HepG2 (cell line): Measurements from ENCODE around the gene LYSMD3. TPM values are rescaled to one million over a fixed set of nuclear protein-coding genes. Genes with fewer than 3 reads are reported as not detected.

Experiments
- BHLHE40 ChIP-seq: IDR thresholded peaks from 2 replicates; pipeline ENCODE4 v1.6.1; 2011; ENCODE audit warnings: low read length, improper control_type of control experiment
- HOXD1 ChIP-seq: sonication (generic); formaldehyde crosslinking; IDR thresholded peaks from 2 replicates; pipeline ENCODE4 v1.5.0; 2020; ENCODE audit warnings: missing genetic modification reagents
- JUND ChIP-seq: sonication (generic); formaldehyde crosslinking; IDR thresholded peaks from 2 replicates; pipeline ENCODE4 v1.8.0; 2022; ENCODE audit warnings: mild to moderate bottlenecking, missing genetic modification reagents
- MXD4 ChIP-seq: IDR thresholded peaks from 2 replicates; pipeline ENCODE4 v1.6.1; 2016; ENCODE audit warnings: mild to moderate bottlenecking, missing biosample characterization, missing genetic modification reagents
- NCOR1 ChIP-seq: fragments of 200-600 bp; sonication (generic); IDR thresholded peaks from 2 replicates; pipeline ENCODE4 v1.7.0; 2017; ENCODE audit warnings: antibody characterized with exemption, low read length, borderline replicate concordance
- NFE2 ChIP-seq: sonication (generic); formaldehyde crosslinking; IDR thresholded peaks from 2 replicates; pipeline ENCODE4 v1.4.0; 2020; ENCODE audit warnings: missing genetic modification reagents
- RFX5 ChIP-seq: IDR thresholded peaks from 2 replicates; pipeline ENCODE4 v1.6.1; 2011; ENCODE audit warnings: low read depth, low read length, improper control_type of control experiment
- TARDBP ChIP-seq: sonication (generic); formaldehyde crosslinking; IDR thresholded peaks from 2 replicates; pipeline ENCODE4 v1.8.0; 2022; ENCODE audit warnings: mild to moderate bottlenecking, missing genetic modification reagents
- TCF7 ChIP-seq: sonication (generic); IDR thresholded peaks from 2 replicates; pipeline ENCODE4 v1.6.1; 2016; ENCODE audit warnings: antibody characterized with exemption, low read depth
- ZNF282 ChIP-seq: fragments of 450-650 bp; IDR thresholded peaks from 2 replicates; pipeline ENCODE4 v1.6.1; 2018; ENCODE audit not compliant: partially characterized antibody
- ZNF543 ChIP-seq: sonication (generic); formaldehyde crosslinking; IDR thresholded peaks from 2 replicates; pipeline ENCODE4 v1.4.0; 2020; ENCODE audit warnings: mild to moderate bottlenecking, missing genetic modification reagents
- ZNF562 ChIP-seq: sonication (generic); formaldehyde crosslinking; IDR thresholded peaks from 2 replicates; pipeline ENCODE4 v1.8.0; 2022; ENCODE audit warnings: missing genetic modification reagents, borderline replicate concordance
- ZNF788 ChIP-seq: sonication (generic); formaldehyde crosslinking; IDR thresholded peaks from 2 replicates; pipeline ENCODE4 v1.5.0; 2020; ENCODE audit warnings: mild to moderate bottlenecking, missing genetic modification reagents, borderline replicate concordance
- polyA plus RNA-seq, 8 experiments: library from polyadenylated mRNA; depleted of rRNA in 3 of 8; stranded (reverse) in 7 of 8; unstranded in 1 of 8; fragments of >200 nt; fragmentation: Illumina TruSeq in 4 of 8; extraction: Trizol in 4 of 8; gene quantifications; 2 replicates each; pipeline versions ENCODE4 v1.2.1 to v1.2.3, GENCODE V29; 2011 to 2016; ENCODE audit warnings: low read depth in 4 of 8, missing spikeins in 1 of 8, mixed read lengths in 1 of 8; ENCODE audit not compliant: insufficient read depth in 1 of 8
- total RNA-seq, 5 experiments: library from RNA; depleted of rRNA; stranded (reverse); fragments of >200 nt; fragmentation: Illumina TruSeq; extraction: Trizol; gene quantifications; 2 replicates each; pipeline ENCODE4 v1.2.3, GENCODE V29; 2016; ENCODE audit warnings: low read depth in 1 of 5
- TF ChIP-seq, protein P1 (sequence below): sonication (generic); formaldehyde crosslinking; IDR thresholded peaks from 2 replicates; pipeline ENCODE4 v1.4.0; 2020; ENCODE audit warnings: mild to moderate bottlenecking, missing genetic modification reagents
- TF ChIP-seq, protein P2 (sequence below), 2 experiments: fragments of 450-650 bp in 1 of 2; sonication (generic) in 1 of 2; formaldehyde crosslinking in 1 of 2; IDR thresholded peaks; 2 replicates each; pipeline versions ENCODE4 v1.6.1 to v1.8.0; 2016 to 2022; ENCODE audit warnings: antibody characterized with exemption in 1 of 2, mild to moderate bottlenecking in 1 of 2, missing genetic modification reagents in 1 of 2
- TF ChIP-seq, protein P3 (sequence below): IDR thresholded peaks from 2 replicates; pipeline ENCODE4 v1.6.1; 2016; ENCODE audit warnings: low read depth

LYSMD3 gene
- total and polyA plus RNA-seq, 2 of the 13 experiments (the other 11 are each of a cell fraction or from before 2014, with no cell fraction given): 9.1 to 13.8 TPM

DNA sequence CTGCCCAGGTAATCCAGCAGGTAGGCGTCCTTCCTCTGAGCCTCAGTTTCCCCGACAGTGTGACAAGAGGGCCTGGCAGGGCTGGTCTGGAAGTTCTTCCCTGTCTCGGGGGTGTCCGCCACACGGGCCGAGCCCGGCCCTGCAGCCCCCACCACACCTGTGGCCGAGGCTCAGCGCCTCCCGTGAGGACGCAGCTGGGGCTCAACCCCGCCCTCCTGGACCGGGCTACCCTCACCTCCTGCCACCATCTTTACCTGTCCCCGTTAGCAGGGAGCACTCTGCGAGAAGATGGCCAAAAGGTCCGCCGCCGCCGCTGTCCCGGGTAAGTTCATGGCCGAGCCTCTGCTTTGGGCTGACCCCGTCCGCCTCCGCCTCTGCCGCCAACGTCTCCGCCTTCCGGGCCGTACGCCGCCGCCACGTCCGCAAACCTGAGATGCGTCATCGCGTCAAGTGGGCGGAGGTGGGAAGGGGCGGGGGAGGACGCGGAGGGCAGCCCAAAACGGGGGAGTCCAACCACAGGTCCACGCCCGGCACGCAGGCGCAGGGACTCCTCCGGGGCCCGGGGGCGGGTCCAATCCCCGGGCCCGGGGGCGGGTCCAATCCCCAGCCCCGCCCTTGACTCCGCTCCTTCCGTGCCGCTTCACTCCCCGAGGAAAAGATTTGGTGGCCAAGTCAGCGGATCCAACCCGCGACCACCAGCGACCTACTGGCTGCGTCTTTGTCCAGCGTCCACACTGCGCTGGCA lies at the start of gene LYSMD3 (continued):
- no peak for TF ChIP-seq TCF7
- TF ChIP-seq, protein P1, sequence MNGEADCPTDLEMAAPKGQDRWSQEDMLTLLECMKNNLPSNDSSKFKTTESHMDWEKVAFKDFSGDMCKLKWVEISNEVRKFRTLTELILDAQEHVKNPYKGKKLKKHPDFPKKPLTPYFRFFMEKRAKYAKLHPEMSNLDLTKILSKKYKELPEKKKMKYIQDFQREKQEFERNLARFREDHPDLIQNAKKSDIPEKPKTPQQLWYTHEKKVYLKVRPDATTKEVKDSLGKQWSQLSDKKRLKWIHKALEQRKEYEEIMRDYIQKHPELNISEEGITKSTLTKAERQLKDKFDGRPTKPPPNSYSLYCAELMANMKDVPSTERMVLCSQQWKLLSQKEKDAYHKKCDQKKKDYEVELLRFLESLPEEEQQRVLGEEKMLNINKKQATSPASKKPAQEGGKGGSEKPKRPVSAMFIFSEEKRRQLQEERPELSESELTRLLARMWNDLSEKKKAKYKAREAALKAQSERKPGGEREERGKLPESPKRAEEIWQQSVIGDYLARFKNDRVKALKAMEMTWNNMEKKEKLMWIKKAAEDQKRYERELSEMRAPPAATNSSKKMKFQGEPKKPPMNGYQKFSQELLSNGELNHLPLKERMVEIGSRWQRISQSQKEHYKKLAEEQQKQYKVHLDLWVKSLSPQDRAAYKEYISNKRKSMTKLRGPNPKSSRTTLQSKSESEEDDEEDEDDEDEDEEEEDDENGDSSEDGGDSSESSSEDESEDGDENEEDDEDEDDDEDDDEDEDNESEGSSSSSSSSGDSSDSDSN (CRISPR knock-in tag): peak; percentile 81
- peak; percentile 29; the same call in 1 of the 2 replicates for TF ChIP-seq JUND
- no peak for TF ChIP-seq NFE2
- no peak for TF ChIP-seq RFX5
- no peak for TF ChIP-seq ZNF282
- TF ChIP-seq, protein P2, sequence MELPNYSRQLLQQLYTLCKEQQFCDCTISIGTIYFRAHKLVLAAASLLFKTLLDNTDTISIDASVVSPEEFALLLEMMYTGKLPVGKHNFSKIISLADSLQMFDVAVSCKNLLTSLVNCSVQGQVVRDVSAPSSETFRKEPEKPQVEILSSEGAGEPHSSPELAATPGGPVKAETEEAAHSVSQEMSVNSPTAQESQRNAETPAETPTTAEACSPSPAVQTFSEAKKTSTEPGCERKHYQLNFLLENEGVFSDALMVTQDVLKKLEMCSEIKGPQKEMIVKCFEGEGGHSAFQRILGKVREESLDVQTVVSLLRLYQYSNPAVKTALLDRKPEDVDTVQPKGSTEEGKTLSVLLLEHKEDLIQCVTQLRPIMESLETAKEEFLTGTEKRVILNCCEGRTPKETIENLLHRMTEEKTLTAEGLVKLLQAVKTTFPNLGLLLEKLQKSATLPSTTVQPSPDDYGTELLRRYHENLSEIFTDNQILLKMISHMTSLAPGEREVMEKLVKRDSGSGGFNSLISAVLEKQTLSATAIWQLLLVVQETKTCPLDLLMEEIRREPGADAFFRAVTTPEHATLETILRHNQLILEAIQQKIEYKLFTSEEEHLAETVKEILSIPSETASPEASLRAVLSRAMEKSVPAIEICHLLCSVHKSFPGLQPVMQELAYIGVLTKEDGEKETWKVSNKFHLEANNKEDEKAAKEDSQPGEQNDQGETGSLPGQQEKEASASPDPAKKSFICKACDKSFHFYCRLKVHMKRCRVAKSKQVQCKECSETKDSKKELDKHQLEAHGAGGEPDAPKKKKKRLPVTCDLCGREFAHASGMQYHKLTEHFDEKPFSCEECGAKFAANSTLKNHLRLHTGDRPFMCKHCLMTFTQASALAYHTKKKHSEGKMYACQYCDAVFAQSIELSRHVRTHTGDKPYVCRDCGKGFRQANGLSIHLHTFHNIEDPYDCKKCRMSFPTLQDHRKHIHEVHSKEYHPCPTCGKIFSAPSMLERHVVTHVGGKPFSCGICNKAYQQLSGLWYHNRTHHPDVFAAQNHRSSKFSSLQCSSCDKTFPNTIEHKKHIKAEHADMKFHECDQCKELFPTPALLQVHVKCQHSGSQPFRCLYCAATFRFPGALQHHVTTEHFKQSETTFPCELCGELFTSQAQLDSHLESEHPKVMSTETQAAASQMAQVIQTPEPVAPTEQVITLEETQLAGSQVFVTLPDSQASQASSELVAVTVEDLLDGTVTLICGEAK (IDR thresholded peaks at IDR 0.05): no peak
- TF ChIP-seq, protein P2 (CRISPR knock-in tag; IDR thresholded peaks at IDR 0.05): peak; percentile 39; the same call in 1 of the 2 replicates
- peak; percentile 16; the same call in 1 of the 2 replicates for TF ChIP-seq NCOR1
- TF ChIP-seq ZNF562 (CRISPR knock-in tag): no peak
- TF ChIP-seq MXD4 (CRISPR knock-in tag): no peak
- no peak for TF ChIP-seq BHLHE40
- no peak; the same call in 1 of the 2 replicates for TF ChIP-seq HOXD1 (CRISPR knock-in tag)
- TF ChIP-seq ZNF543 (CRISPR knock-in tag): peak; percentile 78; the same call in 1 of the 2 replicates
- TF ChIP-seq TARDBP (CRISPR knock-in tag): peak; percentile 51
- TF ChIP-seq, protein P3, sequence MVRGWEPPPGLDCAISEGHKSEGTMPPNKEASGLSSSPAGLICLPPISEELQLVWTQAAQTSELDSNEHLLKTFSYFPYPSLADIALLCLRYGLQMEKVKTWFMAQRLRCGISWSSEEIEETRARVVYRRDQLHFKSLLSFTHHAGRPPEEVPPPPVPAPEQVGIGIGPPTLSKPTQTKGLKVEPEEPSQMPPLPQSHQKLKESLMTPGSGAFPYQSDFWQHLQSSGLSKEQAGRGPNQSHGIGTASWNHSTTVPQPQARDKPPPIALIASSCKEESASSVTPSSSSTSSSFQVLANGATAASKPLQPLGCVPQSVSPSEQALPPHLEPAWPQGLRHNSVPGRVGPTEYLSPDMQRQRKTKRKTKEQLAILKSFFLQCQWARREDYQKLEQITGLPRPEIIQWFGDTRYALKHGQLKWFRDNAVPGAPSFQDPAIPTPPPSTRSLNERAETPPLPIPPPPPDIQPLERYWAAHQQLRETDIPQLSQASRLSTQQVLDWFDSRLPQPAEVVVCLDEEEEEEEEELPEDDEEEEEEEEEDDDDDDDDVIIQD: peak; percentile 35; the same call in 1 of the 2 replicates
- TF ChIP-seq ZNF788 (CRISPR knock-in tag): peak; percentile 70; the same call in 1 of the 2 replicates
